Measurements from ENCODE around the gene PITPNM3.

DNA sequence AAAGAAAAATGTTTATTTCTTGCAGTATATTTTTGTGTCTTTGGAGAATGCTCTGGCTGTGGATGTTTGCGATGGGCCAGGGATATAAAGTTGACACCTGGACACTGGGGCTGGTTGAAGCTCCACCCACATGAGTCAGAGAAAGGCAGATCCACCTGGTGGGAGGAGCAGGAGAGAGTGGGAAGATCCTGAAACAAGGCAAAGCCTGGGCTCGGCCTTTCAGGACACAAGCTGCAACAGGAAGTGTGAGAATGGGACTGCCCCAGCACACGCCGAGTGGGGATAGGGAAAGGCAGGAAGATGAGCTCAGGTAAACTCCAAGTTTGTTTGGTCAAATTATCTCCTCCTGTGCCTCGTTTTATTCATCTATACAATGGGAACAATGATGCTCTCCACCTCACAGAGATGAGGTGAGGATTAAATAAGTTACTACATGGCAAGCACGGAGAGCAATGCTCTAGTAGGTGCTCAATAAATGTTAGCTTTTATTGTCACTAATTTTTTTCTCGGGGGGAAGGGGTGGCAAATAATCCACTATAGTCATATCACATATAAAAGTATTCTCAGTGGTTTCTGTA is 21.4 kb upstream of the PITPNM3 start:
- no peak for TF ChIP-seq EP300 (IDR thresholded peaks at IDR 0.05; ENCODE audit: borderline replicate concordance)
- no peak for TF ChIP-seq TAF1 (IDR thresholded peaks at IDR 0.05; ENCODE audit: low read depth)
- no peak for TF ChIP-seq RAD21 (IDR thresholded peaks at IDR 0.05; ENCODE audit: low read depth)
- TF ChIP-seq, protein P1, sequence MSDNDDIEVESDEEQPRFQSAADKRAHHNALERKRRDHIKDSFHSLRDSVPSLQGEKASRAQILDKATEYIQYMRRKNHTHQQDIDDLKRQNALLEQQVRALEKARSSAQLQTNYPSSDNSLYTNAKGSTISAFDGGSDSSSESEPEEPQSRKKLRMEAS (IDR thresholded peaks at IDR 0.05), result no peak

All from Ishikawa (cell line).